K562 (cell line): ENCODE measurements around the gene GSX2. TPM values are rescaled to one million over a fixed set of nuclear protein-coding genes. Genes with fewer than 3 reads are reported as not detected.

ENCODE experiments used
- CTBP1 ChIP-seq: fragments of 450-650 bp; IDR thresholded peaks from 2 replicates; pipeline ENCODE4 v1.6.1; 2016; ENCODE audit warnings: borderline replicate concordance
- DMBX1 ChIP-seq: fragments of 250-450 bp; sonication (Bioruptor Pico); IDR thresholded peaks from 2 replicates; pipeline ENCODE4 v1.8.0; 2022; ENCODE audit warnings: inconsistent platforms, mild to moderate bottlenecking, moderate library complexity, borderline replicate concordance
- E2F6 ChIP-seq, 2 experiments: IDR thresholded peaks; 2 replicates each; pipeline ENCODE4 v1.6.1; 2011; ENCODE audit warnings: borderline replicate concordance in 1 of 2, control low read depth in 1 of 2, low read depth in 1 of 2, low read length in 1 of 2, mild to moderate bottlenecking in 1 of 2, mixed read lengths in 1 of 2, moderate library complexity in 1 of 2; ENCODE audit not compliant: insufficient read depth in 1 of 2, insufficient read length in 1 of 2, poor library complexity in 1 of 2, severe bottlenecking in 1 of 2; ENCODE audit errors: extremely low read depth in 1 of 2
- EP300 ChIP-seq: IDR thresholded peaks from 2 replicates; pipeline ENCODE4 v1.6.1; 2012; ENCODE audit warnings: low read length, improper control_type of control experiment
- HDAC1 ChIP-seq, 2 experiments: fragments of 450-650 bp; IDR thresholded peaks; 2 replicates each; pipeline ENCODE4 v1.6.1; 2016 to 2017; ENCODE audit warnings: inconsistent platforms in 1 of 2, mild to moderate bottlenecking in 1 of 2, moderate library complexity in 1 of 2
- ID3 ChIP-seq, 2 experiments: fragments of 250-450 bp in 1 of 2; fragments of 450-650 bp in 1 of 2; sonication (Bioruptor Pico) in 1 of 2; IDR thresholded peaks; 2 replicates each; pipeline versions ENCODE4 v1.6.1 to v1.8.0; 2016 to 2021; ENCODE audit warnings: mild to moderate bottlenecking in 2 of 2, moderate library complexity in 2 of 2, missing compliant biosample characterization in 1 of 2, missing genetic modification characterization in 1 of 2
- KLF1 ChIP-seq: fragments of 450-650 bp; IDR thresholded peaks from 2 replicates; pipeline ENCODE4 v1.6.1; 2016; ENCODE audit warnings: missing genetic modification characterization, missing compliant biosample characterization
- MCM3 ChIP-seq: fragments of 450-650 bp; IDR thresholded peaks from 2 replicates; pipeline ENCODE4 v1.6.1; 2016
- PML ChIP-seq: IDR thresholded peaks from 2 replicates; pipeline ENCODE4 v1.6.1; 2012; ENCODE audit warnings: low read length, inconsistent platforms
- POLR2B ChIP-seq: fragments of 450-650 bp; IDR thresholded peaks from 2 replicates; pipeline ENCODE4 v1.6.1; 2018; ENCODE audit warnings: low read depth; ENCODE audit not compliant: partially characterized antibody
- RNF2 ChIP-seq: sonication (generic); IDR thresholded peaks from 2 replicates; pipeline ENCODE4 v1.6.1; 2016
- STAT5A ChIP-seq: IDR thresholded peaks from 2 replicates; pipeline ENCODE4 v1.6.1; 2012; ENCODE audit warnings: low read length, inconsistent platforms, borderline replicate concordance
- TAF7 ChIP-seq: fragments of 450-650 bp; IDR thresholded peaks from 2 replicates; pipeline ENCODE4 v1.6.1; 2016; ENCODE audit warnings: missing genetic modification characterization, missing compliant biosample characterization
- ZNF589 ChIP-seq: fragments of 200-800 bp; sonication (Bioruptor generic); IDR thresholded peaks from 2 replicates; pipeline ENCODE4 v1.6.1; 2016; ENCODE audit warnings: low read depth, missing genetic modification characterization, missing compliant biosample characterization
- polyA plus RNA-seq, 8 experiments: library from polyadenylated mRNA; depleted of rRNA in 4 of 8; stranded (reverse) in 5 of 8; unstranded in 3 of 8; fragments of >200 nt; fragmentation: Nextera tagmentation in 2 of 8; fragmentation: Illumina TruSeq in 1 of 8; extraction: Ambion mirVana in 2 of 8; extraction: Trizol in 1 of 8; gene quantifications; 2 replicates each; pipeline versions ENCODE4 v1.2.1 to v1.2.3, GENCODE V29; 2011 to 2014; ENCODE audit warnings: inconsistent platforms in 1 of 8, missing spikeins in 1 of 8
- total RNA-seq, 7 experiments: library from RNA; depleted of rRNA in 6 of 7; stranded (reverse); fragments of >200 nt in 6 of 7; fragmentation: Illumina TruSeq in 2 of 7; extraction: Trizol in 2 of 7; gene quantifications; 2 replicates each; pipeline versions ENCODE4 v1.2.1 to v1.2.3, GENCODE V29; 2011 to 2021; ENCODE audit warnings: low replicate concordance in 1 of 7
- TF ChIP-seq, protein P1 (sequence below): sonication (generic); formaldehyde crosslinking; IDR thresholded peaks from 2 replicates; pipeline ENCODE4 v1.8.0; 2023; ENCODE audit warnings: mild to moderate bottlenecking, missing genetic modification reagents
- TF ChIP-seq, protein P2 (sequence below): sonication (generic); IDR thresholded peaks from 2 replicates; pipeline ENCODE4 v1.6.1; 2016
- TF ChIP-seq, protein P3 (sequence below): fragments of 250-450 bp; sonication (Bioruptor Pico); IDR thresholded peaks from 2 replicates; pipeline ENCODE4 v1.4.0; 2020; ENCODE audit warnings: borderline replicate concordance
- TF ChIP-seq, protein P4 (sequence below), 2 experiments: fragments of 450-650 bp; IDR thresholded peaks; 2 replicates each; pipeline ENCODE4 v1.6.1; 2016
- TF ChIP-seq, protein P5 (sequence below): fragments of 200-400 bp; formaldehyde crosslinking; IDR thresholded peaks from 2 replicates; pipeline ENCODE4 v1.6.1; 2017; ENCODE audit warnings: mild to moderate bottlenecking, low read depth, low read length, moderate library complexity

Gene GSX2
- total and polyA plus RNA-seq, 9 of the 15 experiments (the other 6 are each of a cell fraction or from before 2014, with no cell fraction given), result not detected

GRCh38 chr4:54066718-54067129 is 33.2 kb upstream of the GSX2 start (continued):
- TF ChIP-seq CTBP1 (peak; percentile 92), E2F6 (IDR thresholded peaks at IDR 0.05; ENCODE audit: borderline replicate concordance in 1 of 2, extremely low read depth in 1 of 2, insufficient read depth in 1 of 2, insufficient read length in 1 of 2, low read depth in 1 of 2, low read length in 1 of 2, poor library complexity in 1 of 2, severe bottlenecking in 1 of 2) (no peak), KLF1 (no peak), ZNF589 (CRISPR knock-in tag) (no peak), TAF7 (tag) (no peak), POLR2B (no peak), STAT5A (peak; percentile 77), PML (peak; percentile 63; the same call in 1 of the 2 replicates), HDAC1 (IDR thresholded peaks at IDR 0.05) (peak in 1 of 2 experiments; percentile 31; a peak in 1 of 4 replicates), DMBX1 (CRISPR knock-in tag) (0 out of 2 replicates have a peak, but pooled peaks have one; percentile 22), ID3 (CRISPR knock-in tag; IDR thresholded peaks at IDR 0.05) (no peak), ID3 (tag; IDR thresholded peaks at IDR 0.05) (no peak), EP300 (peak; percentile 79), RNF2 (0 out of 2 replicates have a peak, but pooled peaks have one; percentile 28), MCM3 (no peak)
- TF ChIP-seq, protein P1, sequence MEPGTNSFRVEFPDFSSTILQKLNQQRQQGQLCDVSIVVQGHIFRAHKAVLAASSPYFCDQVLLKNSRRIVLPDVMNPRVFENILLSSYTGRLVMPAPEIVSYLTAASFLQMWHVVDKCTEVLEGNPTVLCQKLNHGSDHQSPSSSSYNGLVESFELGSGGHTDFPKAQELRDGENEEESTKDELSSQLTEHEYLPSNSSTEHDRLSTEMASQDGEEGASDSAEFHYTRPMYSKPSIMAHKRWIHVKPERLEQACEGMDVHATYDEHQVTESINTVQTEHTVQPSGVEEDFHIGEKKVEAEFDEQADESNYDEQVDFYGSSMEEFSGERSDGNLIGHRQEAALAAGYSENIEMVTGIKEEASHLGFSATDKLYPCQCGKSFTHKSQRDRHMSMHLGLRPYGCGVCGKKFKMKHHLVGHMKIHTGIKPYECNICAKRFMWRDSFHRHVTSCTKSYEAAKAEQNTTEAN (CRISPR knock-in tag), result no peak
- TF ChIP-seq, protein P2, sequence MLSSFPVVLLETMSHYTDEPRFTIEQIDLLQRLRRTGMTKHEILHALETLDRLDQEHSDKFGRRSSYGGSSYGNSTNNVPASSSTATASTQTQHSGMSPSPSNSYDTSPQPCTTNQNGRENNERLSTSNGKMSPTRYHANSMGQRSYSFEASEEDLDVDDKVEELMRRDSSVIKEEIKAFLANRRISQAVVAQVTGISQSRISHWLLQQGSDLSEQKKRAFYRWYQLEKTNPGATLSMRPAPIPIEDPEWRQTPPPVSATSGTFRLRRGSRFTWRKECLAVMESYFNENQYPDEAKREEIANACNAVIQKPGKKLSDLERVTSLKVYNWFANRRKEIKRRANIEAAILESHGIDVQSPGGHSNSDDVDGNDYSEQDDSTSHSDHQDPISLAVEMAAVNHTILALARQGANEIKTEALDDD, result peak; percentile 52; the same call in 1 of the 2 replicates
- TF ChIP-seq, protein P3, sequence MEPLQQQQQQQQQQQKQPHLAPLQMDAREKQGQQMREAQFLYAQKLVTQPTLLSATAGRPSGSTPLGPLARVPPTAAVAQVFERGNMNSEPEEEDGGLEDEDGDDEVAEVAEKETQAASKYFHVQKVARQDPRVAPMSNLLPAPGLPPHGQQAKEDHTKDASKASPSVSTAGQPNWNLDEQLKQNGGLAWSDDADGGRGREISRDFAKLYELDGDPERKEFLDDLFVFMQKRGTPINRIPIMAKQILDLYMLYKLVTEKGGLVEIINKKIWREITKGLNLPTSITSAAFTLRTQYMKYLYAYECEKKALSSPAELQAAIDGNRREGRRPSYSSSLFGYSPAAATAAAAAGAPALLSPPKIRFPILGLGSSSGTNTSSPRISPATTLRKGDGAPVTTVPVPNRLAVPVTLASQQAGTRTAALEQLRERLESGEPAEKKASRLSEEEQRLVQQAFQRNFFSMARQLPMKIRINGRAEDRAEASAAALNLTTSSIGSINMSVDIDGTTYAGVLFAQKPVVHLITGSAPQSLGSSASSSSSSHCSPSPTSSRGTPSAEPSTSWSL (CRISPR knock-in tag), result no peak
- TF ChIP-seq, protein P4, sequence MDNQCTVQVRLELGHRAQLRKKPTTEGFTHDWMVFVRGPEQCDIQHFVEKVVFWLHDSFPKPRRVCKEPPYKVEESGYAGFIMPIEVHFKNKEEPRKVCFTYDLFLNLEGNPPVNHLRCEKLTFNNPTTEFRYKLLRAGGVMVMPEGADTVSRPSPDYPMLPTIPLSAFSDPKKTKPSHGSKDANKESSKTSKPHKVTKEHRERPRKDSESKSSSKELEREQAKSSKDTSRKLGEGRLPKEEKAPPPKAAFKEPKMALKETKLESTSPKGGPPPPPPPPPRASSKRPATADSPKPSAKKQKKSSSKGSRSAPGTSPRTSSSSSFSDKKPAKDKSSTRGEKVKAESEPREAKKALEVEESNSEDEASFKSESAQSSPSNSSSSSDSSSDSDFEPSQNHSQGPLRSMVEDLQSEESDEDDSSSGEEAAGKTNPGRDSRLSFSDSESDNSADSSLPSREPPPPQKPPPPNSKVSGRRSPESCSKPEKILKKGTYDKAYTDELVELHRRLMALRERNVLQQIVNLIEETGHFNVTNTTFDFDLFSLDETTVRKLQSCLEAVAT (IDR thresholded peaks at IDR 0.05), result 0 out of 4 replicates have a peak, but pooled peaks of 1 of the 2 experiments have one; percentile 25
- TF ChIP-seq, protein P5, sequence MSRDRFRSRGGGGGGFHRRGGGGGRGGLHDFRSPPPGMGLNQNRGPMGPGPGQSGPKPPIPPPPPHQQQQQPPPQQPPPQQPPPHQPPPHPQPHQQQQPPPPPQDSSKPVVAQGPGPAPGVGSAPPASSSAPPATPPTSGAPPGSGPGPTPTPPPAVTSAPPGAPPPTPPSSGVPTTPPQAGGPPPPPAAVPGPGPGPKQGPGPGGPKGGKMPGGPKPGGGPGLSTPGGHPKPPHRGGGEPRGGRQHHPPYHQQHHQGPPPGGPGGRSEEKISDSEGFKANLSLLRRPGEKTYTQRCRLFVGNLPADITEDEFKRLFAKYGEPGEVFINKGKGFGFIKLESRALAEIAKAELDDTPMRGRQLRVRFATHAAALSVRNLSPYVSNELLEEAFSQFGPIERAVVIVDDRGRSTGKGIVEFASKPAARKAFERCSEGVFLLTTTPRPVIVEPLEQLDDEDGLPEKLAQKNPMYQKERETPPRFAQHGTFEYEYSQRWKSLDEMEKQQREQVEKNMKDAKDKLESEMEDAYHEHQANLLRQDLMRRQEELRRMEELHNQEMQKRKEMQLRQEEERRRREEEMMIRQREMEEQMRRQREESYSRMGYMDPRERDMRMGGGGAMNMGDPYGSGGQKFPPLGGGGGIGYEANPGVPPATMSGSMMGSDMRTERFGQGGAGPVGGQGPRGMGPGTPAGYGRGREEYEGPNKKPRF, result no peak
